H9 (cell line): ENCODE data around the gene F12. TPM values are rescaled to one million over a fixed set of nuclear protein-coding genes. Genes with fewer than 3 reads are reported as not detected.

ENCODE experiments used
- DNase-seq: peaks from one replicate; pipeline ENCODE4 v3.0.0-alpha.2; 2017
- H2AFZ ChIP-seq: one replicate; pipeline ENCODE4 v1.6.1; 2013; ENCODE audit warnings: mild to moderate bottlenecking, low read length, control low read depth, moderate library complexity
- H2AK5ac ChIP-seq: 2 replicates; pipeline ENCODE4 v1.6.1; 2013; ENCODE audit warnings: low read length, control low read depth, mixed read lengths; ENCODE audit not compliant: insufficient read length
- H2BK120ac ChIP-seq: one replicate; pipeline ENCODE4 v1.6.1; 2013; ENCODE audit warnings: low read depth, mild to moderate bottlenecking, low read length, control low read depth, inconsistent platforms; ENCODE audit not compliant: poor library complexity, severe bottlenecking
- H2BK12ac ChIP-seq: 2 replicates; pipeline ENCODE4 v1.6.1; 2013; ENCODE audit warnings: low read length, control low read depth, mixed read lengths, low read depth; ENCODE audit not compliant: insufficient read length
- H2BK15ac ChIP-seq: 2 replicates; pipeline ENCODE4 v1.6.1; 2013; ENCODE audit warnings: low read depth, low read length, control low read depth
- H2BK20ac ChIP-seq: one replicate; pipeline ENCODE4 v1.6.1; 2013; ENCODE audit warnings: low read depth, mild to moderate bottlenecking, low read length, control low read depth, inconsistent platforms; ENCODE audit not compliant: poor library complexity, severe bottlenecking
- H2BK5ac ChIP-seq: 2 replicates; pipeline ENCODE4 v1.6.1; 2013; ENCODE audit warnings: low read length, control low read depth, mixed read lengths; ENCODE audit not compliant: insufficient read length
- H3K14ac ChIP-seq: 2 replicates; pipeline ENCODE4 v1.6.1; 2013; ENCODE audit warnings: low read length, control low read depth; ENCODE audit not compliant: insufficient read depth
- H3K18ac ChIP-seq: 2 replicates; pipeline ENCODE4 v1.6.1; 2013; ENCODE audit warnings: low read depth, mild to moderate bottlenecking, mixed read lengths, low read length, control low read depth; ENCODE audit not compliant: insufficient read length
- H3K23ac ChIP-seq: 2 replicates; pipeline ENCODE4 v1.6.1; 2013; ENCODE audit warnings: low read length, control low read depth, mixed read lengths, low read depth; ENCODE audit not compliant: insufficient read length
- H3K23me2 ChIP-seq: 2 replicates; pipeline ENCODE4 v1.6.1; 2013; ENCODE audit warnings: low read depth, mild to moderate bottlenecking, mixed read lengths, low read length, control low read depth; ENCODE audit not compliant: insufficient read length, poor library complexity, severe bottlenecking
- H3K27ac ChIP-seq: 2 replicates; pipeline ENCODE4 v1.5.1; 2013; ENCODE audit warnings: low read length, control low read depth, mixed read lengths, low read depth; ENCODE audit not compliant: insufficient read length
- H3K27me3 ChIP-seq: 2 replicates; pipeline ENCODE4 v1.6.1; 2013; ENCODE audit warnings: low read length, control low read depth, inconsistent platforms; ENCODE audit not compliant: insufficient read depth
- H3K4ac ChIP-seq: 2 replicates; pipeline ENCODE4 v1.6.1; 2013; ENCODE audit warnings: low read depth, mild to moderate bottlenecking, control low read depth, inconsistent platforms, low read length, moderate library complexity
- H3K4me1 ChIP-seq: 2 replicates; pipeline ENCODE4 v1.6.1; 2013; ENCODE audit warnings: low read length, control low read depth, inconsistent platforms; ENCODE audit not compliant: insufficient read depth
- H3K4me2 ChIP-seq: 2 replicates; pipeline ENCODE4 v1.6.1; 2013; ENCODE audit warnings: low read length, control low read depth, mixed read lengths; ENCODE audit not compliant: insufficient read length, insufficient read depth
- H3K56ac ChIP-seq: 2 replicates; pipeline ENCODE4 v1.6.1; 2013; ENCODE audit warnings: low read depth, mild to moderate bottlenecking, mixed read lengths, low read length, control low read depth; ENCODE audit not compliant: insufficient read length
- H3K79me1 ChIP-seq: 2 replicates; pipeline ENCODE4 v1.6.1; 2013; ENCODE audit warnings: low read depth, mild to moderate bottlenecking, moderate library complexity, low read length, control low read depth, inconsistent platforms; ENCODE audit not compliant: insufficient read depth, poor library complexity, severe bottlenecking
- H3K79me2 ChIP-seq: 2 replicates; pipeline ENCODE4 v1.6.1; 2013; ENCODE audit warnings: low read length, control low read depth, inconsistent platforms; ENCODE audit not compliant: insufficient read depth
- H3K9ac ChIP-seq: 2 replicates; pipeline ENCODE4 v1.6.1; 2013; ENCODE audit warnings: low read length, control low read depth, mixed read lengths; ENCODE audit not compliant: insufficient read length; ENCODE audit errors: extremely low read depth
- H3K9me3 ChIP-seq: one replicate; pipeline ENCODE4 v1.6.1; 2013; ENCODE audit warnings: low read depth, low read length, inconsistent platforms; ENCODE audit not compliant: control insufficient read depth
- H3T11ph ChIP-seq: one replicate; pipeline ENCODE4 v1.6.1; 2013; ENCODE audit warnings: mild to moderate bottlenecking, low read length, control low read depth, inconsistent platforms
- H4K20me1 ChIP-seq: one replicate; pipeline ENCODE4 v1.6.1; 2013; ENCODE audit not compliant: control insufficient read depth, insufficient read length, insufficient read depth
- H4K5ac ChIP-seq: 2 replicates; pipeline ENCODE4 v1.6.1; 2013; ENCODE audit warnings: low read depth, mild to moderate bottlenecking, mixed read lengths, low read length, control low read depth; ENCODE audit not compliant: insufficient read length
- H4K8ac ChIP-seq: replicated peaks from 2 replicates; pipeline ENCODE4 v1.6.1; 2013; ENCODE audit warnings: low read length, control low read depth, mixed read lengths, low read depth; ENCODE audit not compliant: insufficient read length
- H4K91ac ChIP-seq: 2 replicates; pipeline ENCODE4 v1.6.1; 2013; ENCODE audit warnings: low read depth, mild to moderate bottlenecking, moderate library complexity, mixed read lengths, low read length, control low read depth; ENCODE audit not compliant: insufficient read length
- H3K27ac Mint-ChIP-seq, 3 experiments: 2 replicates in 2 of 3; 3 replicates in 1 of 3; pipeline ENCODE4 v1.8.0; 2020 to 2021; ENCODE audit warnings: mixed read lengths in 3 of 3, mild to moderate bottlenecking in 1 of 3, moderate library complexity in 1 of 3
- H3K27me3 Mint-ChIP-seq: 2 replicates; pipeline ENCODE4 v1.8.0; 2021; ENCODE audit warnings: low read depth, mild to moderate bottlenecking, moderate library complexity, mixed read lengths
- H3K36me3 Mint-ChIP-seq, 3 experiments: 2 replicates in 2 of 3; 3 replicates in 1 of 3; pipeline ENCODE4 v1.8.0; 2020 to 2021; ENCODE audit warnings: low read depth in 3 of 3, mixed read lengths in 3 of 3; ENCODE audit not compliant: insufficient read depth in 1 of 3
- H3K4me1 Mint-ChIP-seq, 2 experiments: 2 replicates each; pipeline ENCODE4 v1.8.0; 2020; ENCODE audit warnings: mixed read lengths in 2 of 2
- H3K4me3 Mint-ChIP-seq, 2 experiments: 2 replicates in 1 of 2; 3 replicates in 1 of 2; pipeline ENCODE4 v1.8.0; 2020 to 2021; ENCODE audit warnings: mild to moderate bottlenecking in 2 of 2, mixed read lengths in 2 of 2, moderate library complexity in 1 of 2
- H3K9me3 Mint-ChIP-seq, 2 experiments: 2 replicates in 1 of 2; 3 replicates in 1 of 2; pipeline ENCODE4 v1.8.0; 2020; ENCODE audit warnings: mild to moderate bottlenecking in 2 of 2, mixed read lengths in 2 of 2, moderate library complexity in 1 of 2
- WGBS: extraction: QIAGEN DNeasy Blood & Tissue Kit; methylation state at CpG from one replicate; pipeline ENCODE4 v1.1.7; 2013; ENCODE audit warnings: missing lambda C conversion rate, low lambda C conversion rate, mixed read lengths; ENCODE audit not compliant: insufficient read length; ENCODE audit errors: extremely low coverage; 5-methylcytosine and 5-hydroxymethylcytosine counted together
- total RNA-seq: library from RNA; stranded (reverse); gene quantifications from 2 replicates; pipeline ENCODE4 v1.2.1, GENCODE V29; 2021
- TF ChIP-seq, protein P1 (sequence below): fragments of 200-600 bp; sonication (generic); conservative IDR thresholded peaks from 3 replicates; pipeline ENCODE4 v1.8.0; 2021; ENCODE audit warnings: antibody characterized with exemption, mild to moderate bottlenecking

F12 gene
- total RNA-seq, 1 experiment from 2014 or later, result 3.5 TPM

DNA sequence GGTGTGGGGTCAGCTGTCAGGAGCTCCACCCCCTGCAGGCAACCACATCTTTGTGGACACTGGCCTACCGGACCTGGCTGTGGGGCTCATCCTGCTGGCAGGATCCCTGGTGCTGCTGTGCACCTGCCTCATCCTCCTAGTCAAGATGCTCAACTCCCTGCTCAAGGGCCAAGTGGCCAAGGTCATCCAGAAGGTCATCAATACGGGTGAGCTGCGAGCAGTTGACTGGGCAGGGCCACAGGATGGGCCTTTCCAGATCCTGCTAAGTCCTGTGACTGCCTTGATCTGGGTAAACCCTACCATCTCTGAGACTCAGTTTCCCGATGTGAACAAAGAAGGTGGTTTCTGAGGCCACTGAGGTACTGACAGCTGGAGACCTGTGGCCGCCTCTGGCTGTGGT is 15.4 kb downstream of the F12 start:
- Histone ChIP-seq H4K5ac (no peak overlapping the region), H2BK12ac (no peak overlapping the region), H3K27ac (no peak overlapping the region), H2BK20ac (no peak overlapping the region), H3K4ac (no peak overlapping the region), H3K14ac (no peak overlapping the region), H4K20me1 (no peaks in the 10 kb centered on the region), H3K79me2 (no peaks in the 10 kb centered on the region), H3K27me3 (no peaks in the 10 kb centered on the region; the same call in 1 of the 2 replicates), H4K91ac (no peak overlapping the region), H3K23ac (no peak overlapping the region), H4K8ac (no peak overlapping the region), H3K9ac (no peak overlapping the region), H3K23me2 (no peaks in the 10 kb centered on the region), H2AFZ (no peak overlapping the region), H2BK15ac (no peak overlapping the region), H3K56ac (no peak overlapping the region), H3T11ph (no peak overlapping the region), H3K4me2 (no peak overlapping the region), H2BK5ac (no peak overlapping the region), H3K4me1 (no peaks in the 10 kb centered on the region; the same call in 1 of the 2 replicates), H2BK120ac (no peak overlapping the region), H3K9me3 (no peaks in the 10 kb centered on the region), H3K18ac (no peak overlapping the region), H2AK5ac (no peak overlapping the region), H3K79me1 (no peaks in the 10 kb centered on the region)
- TF ChIP-seq, protein P1, sequence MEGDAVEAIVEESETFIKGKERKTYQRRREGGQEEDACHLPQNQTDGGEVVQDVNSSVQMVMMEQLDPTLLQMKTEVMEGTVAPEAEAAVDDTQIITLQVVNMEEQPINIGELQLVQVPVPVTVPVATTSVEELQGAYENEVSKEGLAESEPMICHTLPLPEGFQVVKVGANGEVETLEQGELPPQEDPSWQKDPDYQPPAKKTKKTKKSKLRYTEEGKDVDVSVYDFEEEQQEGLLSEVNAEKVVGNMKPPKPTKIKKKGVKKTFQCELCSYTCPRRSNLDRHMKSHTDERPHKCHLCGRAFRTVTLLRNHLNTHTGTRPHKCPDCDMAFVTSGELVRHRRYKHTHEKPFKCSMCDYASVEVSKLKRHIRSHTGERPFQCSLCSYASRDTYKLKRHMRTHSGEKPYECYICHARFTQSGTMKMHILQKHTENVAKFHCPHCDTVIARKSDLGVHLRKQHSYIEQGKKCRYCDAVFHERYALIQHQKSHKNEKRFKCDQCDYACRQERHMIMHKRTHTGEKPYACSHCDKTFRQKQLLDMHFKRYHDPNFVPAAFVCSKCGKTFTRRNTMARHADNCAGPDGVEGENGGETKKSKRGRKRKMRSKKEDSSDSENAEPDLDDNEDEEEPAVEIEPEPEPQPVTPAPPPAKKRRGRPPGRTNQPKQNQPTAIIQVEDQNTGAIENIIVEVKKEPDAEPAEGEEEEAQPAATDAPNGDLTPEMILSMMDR, result no peak
- Mint-ChIP-seq H3K4me1 (peaks cover 21 to 30% of the 10 kb centered on the region in 2 experiments), H3K27me3 (peaks cover 50% of the 10 kb centered on the region), H3K9me3 (no peaks in the 10 kb centered on the region), H3K27ac (no peak overlapping the region), H3K4me3 (no peak overlapping the region), H3K36me3 (no peaks in the 10 kb centered on the region)
- no peak for DNase-seq
- WGBS, result no CpG with 5 or more reads among the region's 5 CpGs
